A549 (cell line): ENCODE results near the gene ICOSLG.

Experiments
- CBX8 ChIP-seq: fragments of 200-600 bp; sonication (generic); IDR thresholded peaks from 2 replicates; pipeline ENCODE4 v1.6.1; 2016
- PBX3 ChIP-seq: IDR thresholded peaks from 2 replicates; pipeline ENCODE4 v1.6.1; 2012
- REST ChIP-seq: fragments of 200-600 bp; sonication (generic); IDR thresholded peaks from 2 replicates; pipeline ENCODE4 v1.6.1; 2016; ENCODE audit warnings: antibody characterized with exemption, mild to moderate bottlenecking, moderate library complexity

DNA sequence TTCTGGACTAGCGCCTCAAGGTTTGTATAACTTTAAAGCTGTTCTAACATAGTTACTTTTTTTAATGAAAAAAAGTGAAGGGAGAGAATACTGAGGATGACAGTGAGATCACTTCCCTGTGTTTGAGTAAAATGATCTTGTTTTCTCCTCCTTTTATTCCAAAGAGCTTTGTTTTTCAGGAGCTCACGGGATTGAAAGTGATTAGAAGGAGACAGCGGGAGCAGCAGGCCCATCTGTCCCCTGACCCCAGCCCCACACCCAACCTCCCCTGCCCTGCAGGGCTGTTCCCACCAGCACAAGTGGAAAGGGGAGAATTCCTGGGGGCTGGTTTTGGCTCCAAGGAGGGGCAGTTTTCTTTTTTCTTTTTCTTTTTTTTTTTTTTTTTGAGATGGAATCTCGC is 23.0 kb upstream of the ICOSLG start:
- TF ChIP-seq CBX8 (no peak), PBX3 (no peak), REST (no peak)
